C4-2B (cell line): ENCODE data around the gene SLMAP.

Experiments
- CTCF ChIP-seq: fragments of 450-650 bp; conservative IDR thresholded peaks from 2 replicates; pipeline ENCODE4 v1.5.1; 2017; ENCODE audit warnings: mild to moderate bottlenecking
- ZFX ChIP-seq: fragments of 450-650 bp; IDR thresholded peaks from 2 replicates; pipeline ENCODE4 v1.6.1; 2017

- TF ChIP-seq ZFX (no peak), CTCF (no peak)
These were observed 216.5 kb downstream of the SLMAP start for GRCh38 chr3:57972531-57973111.
